ENCODE results near the gene HDGFL2. TPM values are rescaled to one million over a fixed set of nuclear protein-coding genes. Genes with fewer than 3 reads are reported as not detected.

The HDGFL2 gene
- total and polyA plus RNA-seq, 10 of the 15 experiments (the other 5 are each of a cell fraction or from before 2014, with no cell fraction given), result 0.16 to 56.9 (median 25.3) TPM

- TF ChIP-seq CHD4 (IDR thresholded peaks at IDR 0.05), result no peak
- no peak for TF ChIP-seq PAX5 (IDR thresholded peaks at IDR 0.05; ENCODE audit: borderline replicate concordance, low read depth, low read length)
- no peak for TF ChIP-seq RELB (IDR thresholded peaks at IDR 0.05; ENCODE audit: low read depth)
- TF ChIP-seq NR2C2 (IDR thresholded peaks at IDR 0.05; ENCODE audit: borderline replicate concordance, control insufficient read depth, insufficient read length, low read depth), result no peak
- peak; percentile 37; the same call in 1 of the 2 replicates for TF ChIP-seq BMI1 (IDR thresholded peaks at IDR 0.05; ENCODE audit: borderline replicate concordance)
- TF ChIP-seq E2F4 (IDR thresholded peaks at IDR 0.05; ENCODE audit: low read depth, low read length), result peak; percentile 79
- no peak for TF ChIP-seq E2F8 (IDR thresholded peaks at IDR 0.05; ENCODE audit: low read depth, partially characterized antibody)
Measured at GRCh38 chr19:4534836-4535658, 63.0 kb downstream of the HDGFL2 start, which contains the start of gene PLIN5 (continued).

All from GM12878 (cell line).